ENCODE measurements around the gene CADPS.
"Not testable (repeated sequence)": the region's sequence is repeated elsewhere in the genome, so short reads cannot be mapped to it uniquely, and the experiment has no call there.

CADPS gene

GRCh38 chr3:62586356-62586755, 288.9 kb downstream of the CADPS start:
- DNase-seq, result no peak

GRCh38 chr3:62585861-62586260, 289.4 kb downstream of the CADPS start:
- DNase-seq, result no peak

GRCh38 chr3:62584636-62585035, 290.6 kb downstream of the CADPS start:
- no peak for DNase-seq

DNA sequence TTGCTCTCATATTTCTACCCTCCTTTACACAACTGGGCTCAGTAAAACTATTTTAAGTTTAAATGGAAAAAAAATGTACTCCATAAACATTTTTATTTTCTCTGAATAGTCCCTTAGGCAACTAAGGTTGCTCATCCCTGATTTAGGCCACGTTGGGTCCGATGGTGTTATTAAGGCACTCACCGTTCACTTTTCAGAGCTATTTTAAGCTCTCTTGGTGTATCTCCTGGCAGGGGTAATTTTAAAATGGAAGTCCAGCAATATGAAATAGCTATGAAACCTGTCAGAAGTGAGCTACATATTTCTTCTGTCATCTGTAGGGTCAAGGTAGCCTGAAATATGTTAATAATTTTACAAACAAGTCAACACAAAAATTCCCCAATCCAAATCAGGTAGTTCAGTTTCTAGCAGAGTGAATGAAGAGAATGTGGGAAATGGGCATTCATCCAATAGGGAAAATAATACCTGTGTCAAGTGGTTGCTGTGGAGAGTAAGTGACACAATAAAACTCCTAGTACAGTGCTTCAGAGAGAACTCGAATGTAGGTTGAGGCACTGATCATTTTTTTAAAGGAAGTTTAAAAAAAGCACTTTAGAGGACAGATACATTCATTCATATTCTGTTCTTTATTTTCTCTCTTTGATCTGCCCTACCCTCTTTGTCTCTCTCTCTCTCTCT, 292.6 kb downstream of the CADPS start:
- no peak for DNase-seq

GRCh38 chr3:62580485-62580884, 294.7 kb downstream of the CADPS start:
- DNase-seq, result not testable (repeated sequence)

DNA sequence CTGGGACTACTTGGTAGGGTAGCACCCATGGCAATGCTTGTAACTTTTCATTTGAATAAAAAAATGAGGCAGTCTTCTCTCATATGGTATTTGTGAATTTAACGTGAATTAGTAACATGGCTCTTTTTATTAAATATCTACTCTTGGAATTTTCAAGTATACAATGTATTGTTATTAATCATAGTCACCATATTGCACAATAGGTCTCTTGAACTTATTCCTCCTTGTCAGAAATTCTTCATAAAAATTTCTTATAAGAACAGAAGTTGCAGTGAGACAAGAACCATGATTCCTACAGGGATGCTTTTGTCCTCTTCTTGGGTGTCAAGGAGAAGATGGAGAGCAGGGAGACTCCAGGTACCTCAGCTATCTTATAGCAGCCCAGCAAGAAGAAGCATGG, 298.1 kb downstream of the CADPS start:
- DNase-seq, result no peak

GRCh38 chr3:62574266-62574898, 300.8 kb downstream of the CADPS start:
- no peak for DNase-seq

GRCh38 chr3:62571916-62572315, 303.3 kb downstream of the CADPS start:
- DNase-seq, result no peak

GRCh38 chr3:62570888-62571287, 304.3 kb downstream of the CADPS start:
- DNase-seq, result no peak

DNA sequence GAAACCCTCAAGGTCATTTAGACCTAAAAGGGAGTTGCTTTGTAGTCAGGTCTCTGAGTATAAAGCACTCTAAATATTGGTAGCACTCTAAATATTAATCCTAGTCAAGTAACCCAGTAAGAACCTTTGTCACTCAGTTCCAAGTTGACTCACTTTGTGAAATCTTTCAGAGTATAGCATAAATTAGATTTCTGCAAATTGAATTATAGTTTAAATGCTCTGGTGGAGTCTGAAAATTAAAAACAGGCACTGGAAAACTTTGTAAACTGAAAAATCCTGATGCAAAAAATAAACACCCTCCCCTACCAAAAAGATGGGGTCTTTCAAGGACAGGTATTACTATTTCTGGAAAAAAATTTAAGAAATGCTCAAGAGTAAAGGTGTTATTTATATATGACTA, 305.6 kb downstream of the CADPS start:
- DNase-seq, result no peak

DNA sequence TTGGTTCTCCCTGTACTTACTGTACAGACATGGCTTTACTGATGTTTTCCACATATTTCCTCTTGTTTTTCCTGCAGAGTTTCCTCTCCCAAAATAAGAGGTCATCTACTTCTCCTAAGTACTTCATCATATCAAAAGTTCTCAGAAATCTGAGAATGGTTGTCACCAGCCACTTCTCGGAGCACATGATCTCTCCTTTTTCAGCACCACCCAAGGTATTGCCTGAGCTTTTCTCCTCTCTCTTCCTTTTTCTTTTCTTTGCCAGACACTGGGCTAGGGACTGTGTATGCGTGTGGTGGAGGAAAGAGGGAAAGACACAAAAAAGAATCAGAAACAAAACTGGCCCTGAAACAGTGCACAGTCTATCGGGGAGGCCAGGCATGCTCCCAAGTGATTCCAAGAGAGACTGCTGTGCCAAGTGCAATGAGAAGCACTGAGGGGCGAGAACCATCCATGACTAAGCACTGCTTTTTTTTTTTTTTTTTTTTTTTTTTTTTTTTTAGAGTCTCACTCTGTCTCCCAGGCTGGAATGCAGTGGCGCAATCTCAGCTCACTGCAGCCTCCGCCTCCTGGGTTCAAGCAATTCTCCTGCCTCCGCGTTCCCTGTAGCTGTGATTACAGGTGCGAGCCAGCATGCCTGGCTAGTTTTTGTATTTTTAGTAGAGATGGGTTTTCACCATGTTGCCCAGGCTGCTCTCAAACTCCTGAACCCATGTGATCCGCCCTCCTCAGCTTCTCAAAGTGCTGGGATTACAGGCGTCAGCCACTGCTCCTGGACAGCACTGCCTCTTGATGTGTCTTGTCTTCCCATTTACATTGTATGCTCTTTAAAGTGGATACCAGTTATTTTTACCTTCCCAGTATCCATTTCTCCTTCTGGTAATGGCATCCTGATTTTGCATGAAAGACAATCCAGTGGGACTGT, 307.9 kb downstream of the CADPS start:
- no peak for DNase-seq

DNA sequence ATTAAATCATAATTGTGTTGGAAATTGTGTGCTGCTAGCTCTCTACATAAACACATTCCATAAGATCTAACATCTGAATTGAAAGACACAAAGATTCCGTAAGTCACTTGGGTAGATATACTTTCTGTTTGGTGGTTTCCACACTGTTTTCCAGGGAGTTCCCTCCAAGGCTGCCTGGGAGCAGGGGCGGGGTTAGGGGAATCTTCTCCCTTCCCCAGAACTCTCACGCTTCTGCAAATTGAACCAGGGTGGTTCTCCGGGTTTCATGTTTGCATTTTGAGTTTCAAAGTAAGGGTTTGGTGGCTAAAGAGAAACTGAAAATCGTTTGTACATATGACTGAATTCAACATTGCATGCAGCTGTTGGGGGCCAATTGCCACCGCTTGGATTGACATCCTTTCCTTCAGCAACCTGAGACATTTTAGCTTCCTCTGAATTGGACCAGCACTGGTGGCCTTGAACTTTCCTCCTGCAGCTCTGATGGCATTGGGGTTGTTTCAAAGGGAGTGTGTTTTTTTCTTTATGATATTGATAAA, 309.1 kb downstream of the CADPS start:
- no peak for DNase-seq

DNA sequence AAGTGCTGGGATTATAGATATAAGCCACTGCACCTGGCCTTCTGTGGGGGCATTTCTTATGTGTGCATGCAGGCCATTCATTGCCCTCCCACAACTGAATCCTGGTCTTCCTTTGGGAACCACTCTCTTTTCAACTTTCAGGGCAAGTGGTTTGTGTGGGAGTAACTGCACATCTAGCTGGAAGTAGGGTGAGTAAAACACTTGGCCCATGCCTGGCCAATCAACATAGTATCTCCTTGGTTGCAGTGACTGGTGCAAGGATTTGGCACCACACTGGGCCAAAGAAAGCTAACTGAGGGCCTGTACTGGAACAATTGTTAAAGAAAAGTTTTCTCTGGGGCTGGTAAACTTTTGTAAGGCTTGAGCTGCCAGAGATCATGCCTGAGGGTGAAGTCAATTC, 312.6 kb downstream of the CADPS start:
- no peak for DNase-seq

DNA sequence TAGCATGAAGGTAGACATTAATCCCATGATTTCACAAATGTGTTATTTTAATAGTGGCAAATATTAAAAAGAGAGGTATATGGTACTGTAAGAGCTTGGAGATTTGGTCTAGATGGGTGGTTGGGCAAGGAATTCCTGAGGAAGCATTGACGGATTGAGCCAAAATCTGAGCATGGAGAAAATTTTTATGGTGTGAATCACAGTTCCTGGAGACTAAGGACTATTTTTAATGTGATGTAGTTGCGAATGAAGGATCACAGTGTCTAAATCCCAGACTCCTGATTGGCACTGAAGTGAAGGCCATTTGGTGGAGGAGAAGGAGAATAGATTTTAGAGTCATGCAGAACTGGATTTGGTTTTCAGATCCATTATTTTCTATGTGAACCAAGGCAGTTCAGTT, 313.2 kb downstream of the CADPS start:
- no peak for DNase-seq

DNA sequence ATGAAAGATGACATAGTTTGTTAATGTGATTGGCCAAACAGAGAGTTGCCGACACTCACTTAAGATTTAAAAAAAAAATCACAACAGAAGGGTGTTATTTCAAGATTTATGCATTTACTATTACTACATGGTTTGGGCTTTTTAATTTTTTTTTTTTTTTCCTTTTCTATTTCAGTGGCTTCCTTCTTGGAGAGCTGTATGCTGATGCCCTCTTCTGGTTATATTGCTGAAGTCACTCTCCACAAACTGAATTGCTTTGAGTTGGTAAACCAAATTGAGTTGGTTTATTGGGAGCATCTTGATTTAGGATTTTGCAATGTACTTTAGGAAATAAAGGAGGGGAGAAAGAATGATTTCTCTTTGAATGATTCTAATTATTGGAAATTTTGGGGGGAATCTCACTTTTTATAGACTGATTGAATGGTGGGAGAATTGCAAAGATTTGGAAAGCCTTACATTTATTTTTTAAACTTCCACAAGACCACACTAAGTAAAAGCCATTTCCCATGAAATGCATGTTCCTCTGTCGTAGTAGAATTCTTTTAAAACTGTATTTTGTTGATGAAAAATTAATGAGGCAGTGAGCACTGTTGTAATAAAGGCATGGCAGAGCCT, 315.3 kb downstream of the CADPS start:
- no peak for DNase-seq

DNA sequence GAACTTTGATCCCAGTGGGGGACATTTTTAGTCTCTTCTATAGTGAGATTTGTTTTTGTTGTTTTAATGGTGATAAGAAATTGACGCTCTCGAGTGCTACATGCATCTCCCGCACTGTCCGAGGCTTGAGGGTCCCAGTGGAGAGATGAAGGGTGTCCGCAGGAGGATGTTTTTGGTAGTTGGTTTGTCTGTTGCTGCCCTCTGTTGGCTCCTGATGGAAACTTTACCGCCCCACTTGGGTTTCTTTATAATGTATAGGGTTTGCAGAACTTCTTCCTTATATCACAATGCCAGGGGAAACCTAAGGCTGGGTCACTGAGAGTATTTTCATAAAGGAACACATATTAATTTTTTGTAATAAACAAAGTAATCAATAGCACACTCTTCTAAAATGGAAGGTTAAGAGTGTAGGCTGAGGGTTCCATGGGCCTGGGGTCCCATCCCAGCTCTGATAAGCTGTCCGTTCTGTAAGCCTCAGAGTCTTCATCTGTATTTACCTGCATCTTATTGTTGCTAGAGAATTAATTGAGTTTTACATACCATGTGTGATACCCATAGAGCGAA, 316.6 kb downstream of the CADPS start:
- DNase-seq, result peak; percentile 27

GRCh38 chr3:62557983-62558382, 317.2 kb downstream of the CADPS start:
- DNase-seq, result no peak

- no peak for DNase-seq
Observed at GRCh38 chr3:62557450-62557849, 317.8 kb downstream of the CADPS start.

GRCh38 chr3:62556121-62556815, 318.9 kb downstream of the CADPS start:
- no peak for DNase-seq

GRCh38 chr3:62554264-62554799, 320.9 kb downstream of the CADPS start:
- DNase-seq, result no peak

GRCh38 chr3:62553811-62554210, 321.4 kb downstream of the CADPS start:
- no peak for DNase-seq

- DNase-seq, result no peak
Observed at GRCh38 chr3:62551556-62551955, 323.7 kb downstream of the CADPS start.

Measured in NCI-H524 treated with DMSO at 0.1 percent for 48 hours (cell line).